Measurements from ENCODE around the gene TTC23.
"Not testable (repeated sequence)": the region's sequence is repeated elsewhere in the genome, so short reads cannot be mapped to it uniquely, and the experiment has no call there.

TTC23 gene

GRCh38 chr15:99120050-99120777 lies 129.2 kb downstream of the TTC23 start:
- no peak for DNase-seq (ENCODE audit: low read depth)

- DNase-seq (ENCODE audit: low read depth) = no peak
These were observed 130.4 kb downstream of the TTC23 start for GRCh38 chr15:99118801-99119546.

- DNase-seq (ENCODE audit: low read depth) = no peak
These were observed 131.1 kb downstream of the TTC23 start for GRCh38 chr15:99118258-99118632.

- DNase-seq (ENCODE audit: low read depth) = no peak
These were observed 131.7 kb downstream of the TTC23 start for GRCh38 chr15:99117563-99118257.

- DNase-seq (ENCODE audit: low read depth) = no peak
These were observed 132.3 kb downstream of the TTC23 start for GRCh38 chr15:99117111-99117510.

- DNase-seq (ENCODE audit: low read depth) = no peak
These were observed 133.8 kb downstream of the TTC23 start for GRCh38 chr15:99115300-99116215.

- no peak for DNase-seq (ENCODE audit: low read depth)
These were observed 134.7 kb downstream of the TTC23 start for GRCh38 chr15:99114511-99115299.

- DNase-seq (ENCODE audit: low read depth) = no peak
These were observed 135.7 kb downstream of the TTC23 start for GRCh38 chr15:99113547-99114271.

- not testable (repeated sequence) for DNase-seq (ENCODE audit: low read depth)
These were observed 137.7 kb downstream of the TTC23 start for GRCh38 chr15:99111641-99112040.

GRCh38 chr15:99110581-99111320 lies 138.6 kb downstream of the TTC23 start:
- DNase-seq (ENCODE audit: low read depth) = no peak

GRCh38 chr15:99110093-99110492 lies 139.3 kb downstream of the TTC23 start:
- no peak for DNase-seq (ENCODE audit: low read depth)

- DNase-seq (ENCODE audit: low read depth) = no peak
These were observed 139.8 kb downstream of the TTC23 start for GRCh38 chr15:99109555-99110021.

- DNase-seq (ENCODE audit: low read depth) = no peak
These were observed 140.4 kb downstream of the TTC23 start for GRCh38 chr15:99108993-99109392.

GRCh38 chr15:99106417-99107220 lies 142.8 kb downstream of the TTC23 start:
- DNase-seq (ENCODE audit: low read depth) = peak; percentile 33

- DNase-seq (ENCODE audit: low read depth) = peak; percentile 57
These were observed 143.7 kb downstream of the TTC23 start for GRCh38 chr15:99105514-99106341.

- peak; percentile 72 for DNase-seq (ENCODE audit: low read depth)
These were observed 144.4 kb downstream of the TTC23 start, which contains the start of gene SYNM for GRCh38 chr15:99104788-99105513. Gene SYNM (plus strand): TSS chr15:99105080. CDS start chr15:99105200, 120 bp downstream.

GRCh38 chr15:99103279-99103678 lies 146.1 kb downstream of the TTC23 start:
- no peak for DNase-seq (ENCODE audit: low read depth)

Data from ELR (cell line).